HG02759 (cell line): Measurements from ENCODE around the gene SIX3.

Experiments
- ATAC-seq: cut with Tn5 transposase; IDR thresholded peaks from one replicate; pipeline ENCODE4 v1.9.1; 2021; ENCODE audit warnings: mild to moderate bottlenecking, moderate library complexity; ENCODE audit not compliant: unreplicated experiment

SIX3 gene

DNA sequence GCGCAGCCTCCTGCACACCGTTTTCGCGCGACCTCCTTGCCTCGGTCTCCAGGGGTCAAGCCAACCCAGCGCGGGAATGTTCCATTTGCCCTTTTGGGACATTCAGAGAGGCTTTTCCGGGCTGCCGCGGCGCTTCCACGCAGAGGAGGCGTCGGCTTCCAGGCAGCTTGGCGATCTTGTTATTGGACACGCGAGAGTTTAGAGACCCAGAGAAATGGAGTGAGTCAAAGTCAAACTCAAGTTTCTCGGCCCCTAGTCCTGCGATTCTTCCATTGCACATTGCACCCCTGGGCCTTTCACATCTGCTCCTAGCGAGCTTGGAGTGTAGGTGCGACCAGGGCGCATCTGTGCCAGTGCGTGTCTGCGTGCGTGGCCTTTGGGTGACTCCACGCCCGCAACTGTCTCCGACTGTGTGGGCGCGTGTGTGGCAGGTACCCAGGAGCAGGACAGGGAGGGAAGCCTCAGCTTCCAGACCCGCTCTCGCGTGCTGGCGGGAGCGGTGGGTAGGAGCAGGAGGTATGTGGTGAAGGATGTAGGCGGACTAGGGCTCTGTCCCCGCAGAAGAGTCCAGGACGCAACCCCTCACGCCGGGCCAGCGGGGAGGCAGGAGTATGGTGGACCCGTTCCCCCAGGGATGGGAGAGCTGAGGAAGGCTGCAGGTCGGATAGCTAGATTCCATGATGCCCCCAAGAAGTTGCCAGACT lies 13.5 kb downstream of the SIX3 start:
- no peak for ATAC-seq

DNA sequence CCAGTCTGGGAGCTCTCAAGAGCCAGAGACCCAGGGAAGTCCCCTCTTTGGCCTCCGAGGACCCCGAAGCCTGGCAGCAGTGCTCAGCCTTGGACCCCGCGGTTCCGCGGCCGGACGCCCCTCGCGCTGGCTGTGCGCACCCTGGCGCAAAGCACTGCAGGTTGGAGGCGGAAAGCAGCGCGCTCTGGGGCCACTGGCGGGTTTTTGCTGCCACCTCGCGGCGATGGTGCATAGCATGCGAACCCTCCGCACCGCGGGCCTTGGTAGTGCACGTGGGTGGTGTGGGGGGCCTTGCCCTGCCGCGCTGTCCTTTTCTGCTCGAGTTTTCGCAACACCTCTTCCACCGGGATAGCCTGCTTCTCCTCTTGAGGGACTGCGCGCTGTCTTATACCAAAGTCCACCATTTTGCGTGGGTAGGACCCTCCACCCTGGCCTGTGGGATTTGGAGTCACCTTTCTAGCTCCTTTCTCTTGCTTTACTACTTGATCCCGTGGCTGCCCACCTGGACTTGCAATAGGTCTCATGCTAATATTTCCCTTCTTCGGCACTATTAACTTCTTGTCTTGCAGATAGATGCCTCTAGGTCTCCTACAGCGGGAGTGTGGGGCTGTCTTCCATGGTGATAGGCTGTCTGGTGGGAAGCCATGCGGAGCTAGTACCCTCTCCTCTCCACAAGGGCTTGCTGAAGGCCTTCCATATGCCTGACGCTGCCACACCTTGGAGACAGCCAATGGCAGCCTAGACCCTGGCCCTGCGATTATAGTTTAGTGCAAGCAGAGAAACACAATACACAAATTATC lies 14.3 kb downstream of the SIX3 start:
- peak; percentile 73 for ATAC-seq

DNA sequence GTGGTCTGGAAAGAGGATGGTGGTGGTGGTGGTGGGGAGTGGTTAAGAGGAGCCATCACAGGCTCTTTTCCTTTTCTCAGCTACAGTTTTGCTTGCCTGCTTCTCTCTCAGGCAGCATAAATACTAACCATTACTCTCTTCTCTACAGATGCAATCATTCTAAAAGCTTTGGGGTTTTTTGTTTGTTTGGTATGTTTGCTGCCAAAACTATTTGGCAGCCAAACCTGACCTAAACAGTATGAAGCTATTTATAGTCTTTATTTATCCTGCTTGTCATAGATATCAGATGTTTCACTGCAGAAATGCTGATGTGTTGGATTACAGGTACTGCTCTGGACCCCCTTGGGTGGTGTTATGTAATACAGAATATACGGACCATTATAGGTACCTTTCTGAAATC lies 15.3 kb downstream of the SIX3 start:
- ATAC-seq: no peak

DNA sequence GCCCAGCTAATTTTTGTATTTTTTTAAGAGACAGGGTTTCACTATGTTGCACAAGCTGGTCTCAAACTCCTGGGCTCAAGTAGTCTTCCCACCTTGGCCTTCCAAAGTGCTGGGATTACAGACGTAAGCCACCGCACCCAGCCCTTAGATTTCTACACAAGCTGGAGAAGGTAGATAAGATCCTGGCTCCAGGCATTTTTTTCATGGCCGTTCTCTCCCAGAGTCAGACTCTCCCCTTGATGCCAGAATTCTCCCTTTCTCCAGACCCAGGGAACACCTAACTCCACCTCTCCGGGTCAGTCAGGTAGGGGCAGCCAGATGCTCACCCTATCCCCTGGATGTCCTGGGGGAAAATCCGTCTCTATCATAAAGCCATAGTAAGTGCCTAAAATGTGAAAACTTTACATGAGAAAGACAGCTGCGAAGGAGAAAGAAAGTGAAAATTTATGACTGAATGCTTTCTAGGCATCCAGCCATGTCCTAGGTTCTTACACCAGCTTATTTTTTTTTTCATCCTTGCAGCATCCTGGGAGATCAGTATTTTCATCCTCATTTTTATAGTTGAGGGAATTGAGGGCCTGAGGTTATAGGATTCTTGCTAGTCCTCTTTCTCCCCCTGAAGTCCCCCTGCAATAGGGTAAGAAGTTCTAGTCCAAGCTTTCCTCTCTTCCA lies 16.3 kb downstream of the SIX3 start:
- no peak for ATAC-seq

DNA sequence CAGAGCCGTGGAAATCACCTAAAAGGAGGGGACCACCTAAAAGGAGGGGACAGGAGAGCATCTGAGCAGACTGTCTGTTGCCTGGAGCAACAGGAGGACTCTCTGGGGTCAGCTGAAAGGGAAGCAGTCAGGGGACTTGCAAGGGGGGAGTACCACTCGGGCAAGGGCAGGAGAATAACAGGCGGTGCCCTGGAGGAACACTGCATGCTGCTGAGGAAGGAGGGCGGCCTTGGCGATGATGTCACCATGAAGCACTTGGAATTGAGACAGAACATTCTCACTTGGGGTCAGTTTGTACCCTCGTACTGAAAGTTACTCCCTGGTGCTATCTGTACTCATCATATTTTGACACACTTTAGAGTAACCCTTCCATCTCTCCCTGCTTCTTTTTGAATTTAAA lies 18.4 kb downstream of the SIX3 start:
- ATAC-seq: no peak

DNA sequence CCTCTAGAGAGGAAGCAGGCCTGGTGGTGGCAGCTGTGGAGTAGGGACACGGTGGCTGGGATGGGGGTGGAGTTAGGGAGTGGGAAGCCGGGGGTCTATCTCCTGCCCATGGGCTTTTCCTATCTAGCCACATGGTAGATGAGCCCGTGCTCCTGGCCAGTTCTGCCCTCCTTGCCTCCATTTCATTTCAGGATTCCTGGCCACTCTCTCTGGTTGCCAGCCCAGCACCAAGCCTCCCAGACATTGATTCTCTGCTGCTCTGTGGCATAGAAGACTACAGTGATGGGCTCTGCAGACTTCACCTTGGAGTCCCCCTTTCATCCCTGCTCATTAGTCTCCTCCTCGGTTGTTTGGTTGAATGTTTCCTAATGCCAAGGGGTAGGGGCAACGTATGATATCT lies 19.4 kb downstream of the SIX3 start:
- no peak for ATAC-seq

DNA sequence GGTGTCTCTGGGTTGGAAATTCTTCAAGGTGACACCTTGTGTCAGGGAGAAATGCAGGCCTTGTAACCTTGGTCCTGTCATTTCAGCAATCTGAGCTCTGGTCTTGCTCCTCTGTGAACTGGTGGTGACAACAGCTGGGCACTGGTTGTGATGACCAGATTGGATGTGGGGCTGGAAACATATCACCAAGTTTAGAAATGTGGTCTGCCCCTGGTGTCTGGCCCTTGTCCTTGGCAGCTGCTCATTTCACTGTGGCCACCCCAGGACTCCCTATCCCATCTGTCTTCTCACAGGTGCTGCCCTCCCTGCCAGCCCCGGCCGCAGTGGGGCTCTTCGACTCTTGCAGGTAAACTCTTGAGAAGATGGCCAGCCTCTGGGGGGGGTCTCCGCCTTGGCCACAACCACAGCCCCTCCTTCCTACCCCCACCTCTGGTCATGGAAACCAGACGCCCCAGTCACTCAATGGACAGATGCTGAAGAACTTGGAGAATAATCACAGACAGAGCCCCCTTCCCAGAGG lies 20.7 kb downstream of the SIX3 start:
- ATAC-seq: no peak

DNA sequence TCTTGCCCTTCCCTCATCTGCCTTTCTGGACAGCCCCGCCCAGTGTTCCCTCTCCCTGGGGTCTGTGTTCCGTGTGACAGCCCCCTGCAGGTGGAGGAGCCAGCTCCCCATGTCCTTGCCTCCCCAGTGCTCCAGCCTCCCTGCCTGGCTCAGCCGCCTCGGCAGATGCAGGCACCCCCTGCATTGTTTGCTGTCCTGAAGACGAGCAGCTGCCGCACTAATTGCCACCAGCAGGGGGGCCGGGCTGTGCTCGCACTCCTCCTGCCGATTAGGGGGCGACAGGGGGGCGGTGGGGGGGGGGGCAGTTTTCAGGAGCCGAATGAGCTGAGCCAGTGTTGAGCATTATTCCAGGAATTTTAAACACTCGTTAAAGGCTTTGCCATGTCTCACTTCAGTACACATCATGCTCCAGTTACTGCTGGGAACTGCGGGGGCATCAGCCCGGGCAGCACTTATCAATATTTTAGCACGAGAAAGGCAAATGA lies 23.3 kb downstream of the SIX3 start:
- ATAC-seq: no peak

DNA sequence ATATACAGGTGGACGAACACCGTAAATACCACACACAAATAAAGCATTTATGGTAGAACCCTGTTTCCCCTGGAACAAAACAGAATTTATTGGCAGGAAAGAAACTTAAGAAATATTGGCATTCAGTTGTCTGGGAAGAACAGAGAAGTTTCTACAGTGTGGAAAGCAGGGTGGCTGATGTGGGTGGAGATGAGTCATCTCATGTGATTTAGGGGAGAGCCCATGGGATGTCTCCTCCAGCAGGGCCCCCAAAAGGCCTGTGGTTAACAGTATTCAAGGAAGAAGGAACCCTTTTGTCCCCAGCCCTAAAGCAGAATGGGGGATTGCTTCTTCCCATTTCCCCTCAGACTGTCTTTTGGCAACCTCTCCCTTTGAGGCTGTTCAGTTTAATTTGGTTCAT lies 24.2 kb downstream of the SIX3 start:
- ATAC-seq: no peak

DNA sequence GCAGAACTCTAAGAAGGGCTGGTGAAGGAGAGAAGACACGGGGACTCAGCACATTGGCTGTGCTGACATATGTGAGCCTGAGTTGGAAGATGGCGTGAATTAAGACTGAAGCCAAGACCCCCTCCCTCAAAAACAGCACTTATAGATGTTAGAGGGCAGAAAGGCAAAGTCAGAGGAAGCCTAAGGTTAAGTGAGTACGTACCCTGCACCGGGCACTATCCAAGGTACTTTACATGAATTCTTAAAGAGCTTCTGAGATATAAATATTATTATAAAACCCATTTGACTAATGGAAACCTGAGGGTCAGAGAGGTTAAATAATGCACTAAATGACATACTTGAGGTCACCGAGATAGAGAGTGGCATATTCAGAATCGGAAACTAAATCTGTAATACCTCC lies 25.6 kb downstream of the SIX3 start:
- no peak for ATAC-seq

DNA sequence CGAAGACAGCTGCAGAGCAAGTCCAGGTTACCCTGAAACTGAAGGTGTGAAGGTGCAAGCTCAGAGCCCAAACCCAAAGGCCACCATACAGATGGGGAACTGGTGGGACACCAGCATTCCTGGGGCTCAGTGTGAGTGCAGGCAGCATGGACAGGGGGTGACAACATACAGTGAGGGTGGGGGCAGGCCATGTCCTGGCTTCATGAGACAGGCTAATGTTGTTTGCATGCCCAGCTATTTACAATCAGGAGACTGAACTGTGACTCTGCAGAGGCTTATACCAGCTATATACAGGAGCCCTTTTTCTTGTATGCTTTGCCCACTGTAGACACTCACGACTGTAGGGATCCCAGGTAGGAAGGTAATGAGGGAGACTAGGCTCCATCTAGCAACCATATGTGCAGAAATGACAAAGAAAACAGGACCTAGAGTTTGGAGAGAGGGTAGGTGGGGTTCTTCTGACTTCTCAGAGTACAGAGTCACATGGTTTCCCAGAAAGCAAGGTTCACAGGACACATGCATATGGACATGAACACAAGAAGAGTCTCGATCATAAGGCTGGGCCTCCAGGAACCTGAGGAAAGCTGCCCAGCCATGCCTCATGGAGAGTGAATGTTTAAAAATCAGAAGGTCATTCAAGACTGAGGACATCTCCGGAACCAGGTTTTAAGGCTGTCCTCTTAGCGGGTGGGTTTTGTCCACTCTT lies 26.4 kb downstream of the SIX3 start:
- no peak for ATAC-seq

DNA sequence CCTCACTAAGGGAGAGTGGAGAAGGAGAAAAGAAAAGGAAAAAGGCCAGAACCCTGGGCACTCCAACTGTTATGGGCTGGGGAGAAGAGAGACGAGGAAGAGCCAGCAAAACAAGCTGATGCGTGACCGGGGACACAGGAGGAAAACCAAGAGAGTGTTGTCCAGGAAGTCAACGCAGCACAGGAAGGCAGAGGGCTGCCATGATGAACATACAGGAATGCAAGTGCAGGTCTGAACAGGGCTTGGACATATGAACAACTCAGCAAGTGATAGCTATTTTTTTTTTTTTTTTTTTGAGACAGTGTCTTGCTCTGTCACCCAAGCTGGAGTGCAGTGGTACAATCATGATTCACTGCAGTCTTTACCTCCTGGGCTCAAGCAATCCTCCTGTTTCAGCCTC lies 28.4 kb downstream of the SIX3 start:
- no peak for ATAC-seq

DNA sequence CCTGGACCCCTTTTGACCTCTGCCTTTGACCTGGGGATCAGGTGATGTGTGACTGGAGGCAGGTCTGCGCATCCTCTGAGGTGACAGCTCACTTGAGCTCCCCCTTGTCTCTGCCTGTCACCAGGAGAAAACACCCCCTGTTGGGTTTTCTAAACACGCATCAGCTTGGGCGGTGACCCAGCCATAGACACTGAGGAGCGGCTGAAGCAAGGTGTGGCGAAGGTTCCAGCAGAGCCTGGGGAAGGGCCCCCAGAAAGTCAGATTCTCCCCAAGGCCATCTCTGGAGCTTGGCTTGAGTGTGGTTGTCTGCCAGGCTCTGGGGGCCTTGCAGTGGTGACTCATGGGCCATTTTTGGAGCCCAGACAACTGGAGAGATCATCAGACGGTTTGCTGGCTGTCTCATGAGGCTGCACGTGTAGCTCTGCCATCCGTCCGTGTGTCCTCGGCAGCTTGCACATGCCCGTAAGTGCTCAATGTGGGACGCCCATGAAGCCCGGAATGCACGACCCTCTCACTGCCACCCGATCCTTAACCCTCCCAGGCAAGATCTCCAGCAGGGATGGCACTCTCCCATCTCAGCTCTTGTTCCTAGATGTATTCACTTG lies 29.4 kb downstream of the SIX3 start:
- ATAC-seq: no peak

DNA sequence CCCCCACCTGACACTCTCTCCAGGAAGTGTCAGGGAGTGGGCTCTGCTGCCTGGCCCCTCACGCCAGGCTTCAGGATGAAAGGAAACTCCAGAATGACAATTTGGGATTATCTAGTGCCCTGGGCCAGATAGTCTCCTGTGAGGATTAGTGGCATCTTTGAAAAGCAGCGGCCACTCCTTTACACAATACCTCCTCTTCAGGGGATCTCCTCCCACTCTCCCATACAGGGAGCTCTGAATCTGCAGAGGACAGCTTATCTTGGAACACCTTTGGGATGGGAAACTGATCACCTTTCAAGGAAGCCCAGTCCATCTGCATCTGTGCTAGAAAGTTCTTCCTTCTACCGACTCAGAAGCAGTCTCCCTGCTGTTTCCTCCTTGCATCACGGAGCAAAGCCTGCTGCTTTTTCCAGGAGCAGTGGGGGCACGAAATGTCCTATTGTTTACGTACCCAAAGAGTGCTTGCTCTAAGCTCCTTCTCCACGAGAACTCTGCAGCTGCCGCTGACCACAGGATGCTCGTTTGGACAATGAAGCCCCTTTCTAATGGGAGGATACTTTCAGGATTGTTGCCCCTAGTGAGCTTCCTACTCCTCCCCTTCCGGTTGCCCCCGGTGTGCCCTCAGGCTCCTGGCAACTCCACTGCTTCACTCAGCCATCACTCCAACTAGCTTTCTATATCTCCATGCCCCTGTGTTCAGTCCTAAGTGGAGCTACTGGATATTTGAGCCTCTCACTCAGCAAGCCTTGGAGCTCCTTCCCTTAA lies 31.5 kb downstream of the SIX3 start:
- no peak for ATAC-seq

DNA sequence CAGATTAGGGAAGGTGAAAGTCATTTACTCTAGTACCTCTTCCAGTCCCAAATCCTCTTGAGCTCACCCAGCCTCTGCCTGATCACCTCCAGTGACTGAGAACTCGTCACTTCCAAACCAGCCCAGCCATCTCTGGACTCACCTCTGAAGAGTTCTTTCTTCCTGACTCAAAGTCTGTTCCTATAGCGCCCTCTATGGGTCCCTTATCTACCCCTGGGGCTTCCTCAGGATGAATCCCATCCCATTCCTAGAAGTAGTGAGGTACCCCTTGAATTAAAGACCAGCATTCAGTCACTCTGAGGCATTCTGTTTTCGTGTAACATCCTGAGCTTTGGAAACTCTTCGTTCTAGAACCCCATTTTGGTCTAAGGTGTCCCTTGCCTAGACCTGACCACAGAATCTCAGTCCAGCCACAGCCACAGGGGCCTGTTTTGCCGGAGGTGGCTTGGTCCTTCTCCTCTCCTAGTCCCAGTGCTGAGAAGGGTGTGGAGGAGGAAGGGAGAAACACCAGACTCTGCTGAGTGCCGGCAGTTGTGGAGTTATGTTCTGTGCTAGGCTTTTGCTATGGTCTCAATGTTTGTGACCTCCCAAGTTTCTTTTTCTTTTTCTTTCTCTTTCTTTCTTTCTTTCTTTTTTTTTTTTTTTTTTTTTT lies 32.7 kb downstream of the SIX3 start:
- no peak for ATAC-seq

DNA sequence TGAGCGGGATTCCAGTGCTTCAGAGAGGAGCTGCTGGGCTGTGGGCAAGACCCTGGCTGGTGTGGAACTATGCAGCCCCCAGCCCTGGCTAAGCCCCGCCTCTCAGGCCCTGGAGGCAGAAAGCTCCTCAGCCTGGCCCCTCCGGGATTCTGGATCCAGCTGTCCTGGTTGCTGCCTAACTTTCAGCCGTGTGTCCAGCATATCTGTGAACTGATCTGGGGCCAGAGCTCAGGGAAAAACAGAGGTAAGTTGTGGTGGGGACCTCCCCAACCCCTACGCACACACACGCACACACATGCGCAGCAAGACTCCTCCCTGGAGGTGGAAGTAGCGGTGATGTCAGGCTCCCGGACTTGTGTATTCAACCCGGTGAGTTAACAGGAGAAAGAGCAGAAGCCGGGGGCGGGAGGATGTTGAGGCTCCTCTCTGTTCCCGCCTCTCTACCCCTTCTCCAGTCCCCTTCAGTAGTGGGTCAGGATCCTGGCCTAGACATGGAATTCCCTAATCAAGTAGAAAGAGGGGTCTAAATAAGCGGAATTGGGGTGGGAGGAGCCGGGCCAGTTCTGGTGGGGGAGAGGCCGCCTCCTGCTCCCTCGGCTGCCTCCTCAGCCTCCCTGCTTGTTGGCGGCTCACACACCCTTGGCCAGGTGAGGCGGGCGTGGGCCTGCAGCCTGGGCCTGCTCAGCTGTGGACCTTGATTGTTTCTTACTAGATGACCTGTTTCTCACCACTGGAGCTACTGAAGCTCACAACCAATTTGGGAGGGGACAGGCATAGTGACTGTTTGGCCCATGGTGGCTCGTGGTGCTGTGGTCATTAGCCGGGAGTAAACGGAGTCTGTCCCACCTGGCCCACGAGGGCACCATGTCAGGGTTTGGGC lies 34.3 kb downstream of the SIX3 start:
- no peak for ATAC-seq

DNA sequence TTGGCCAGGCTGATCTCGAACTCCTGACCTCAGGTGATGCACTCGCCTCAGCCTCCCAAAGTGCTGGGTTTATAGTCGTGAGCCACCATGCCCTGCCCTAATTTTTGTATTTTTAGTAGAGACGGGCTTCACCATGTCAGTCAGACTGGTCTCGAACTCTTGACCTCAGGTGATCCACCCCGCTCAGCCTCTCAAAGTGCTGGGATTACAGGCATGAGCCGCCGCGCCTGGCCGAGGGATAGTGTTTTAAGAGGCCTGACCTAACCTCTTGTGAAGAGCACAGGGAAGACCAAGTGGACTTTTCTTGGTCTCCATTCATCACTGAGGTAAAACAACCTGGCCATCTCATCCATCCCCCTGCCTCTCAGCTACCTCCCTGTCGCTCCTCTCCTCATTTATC lies 38.1 kb downstream of the SIX3 start:
- ATAC-seq: no peak
